A549 treated with ZK216348 at 1 μM for 4 hours (cell line): ENCODE measurements around the gene COA7. TPM values are rescaled to one million over a fixed set of nuclear protein-coding genes. Genes with fewer than 3 reads are reported as not detected.

Experiments
- total RNA-seq: library from RNA; stranded (reverse); fragments of 200-300 nt; extraction: Qiagen RNA extraction; gene quantifications from 5 replicates; pipeline ENCODE4 v1.2.3, GENCODE V29; 2022; ENCODE audit warnings: low read depth

Gene COA7
- total RNA-seq = 17.4 to 23.8 TPM (median 21.7 TPM) in 5 replicates

GRCh38 chr1:52697795-52698674, at the start of gene COA7:
TSS of gene COA7 (minus strand) at chr1:52698347. CDS start at chr1:52698326, 21 bp downstream.

GRCh38 chr1:52726265-52727113, 28.3 kb upstream of the COA7 start, which contains the start of gene ZYG11B:
TSS of gene ZYG11B (plus strand) at chr1:52726453. CDS start at chr1:52726654, 201 bp downstream.

Other genes starting within 250 kb of the COA7 start
- 20.5 to 25.5 TPM (median 23.3 TPM) in 5 replicates for gene TUT4, start 145.3 kb downstream of the COA7 start, total RNA-seq
- not detected in 5 replicates for gene GPX7, start 96.0 kb downstream of the COA7 start, total RNA-seq
- gene SHISAL2A, start 65.2 kb downstream of the COA7 start, total RNA-seq = 0.21 to 0.28 TPM (median 0.27 TPM) in 4 of 5 replicates, not detected in the other
- 2.0 to 6.1 TPM (median 5.1 TPM) in 5 replicates for gene ZYG11B, start 28.1 kb upstream of the COA7 start, total RNA-seq
- gene ZYG11A, start 144.4 kb upstream of the COA7 start, total RNA-seq = 2.2 to 2.9 TPM (median 2.4 TPM) in 5 replicates
- 9.7 to 14.8 TPM (median 10.5 TPM) in 5 replicates for gene ECHDC2, start 223.4 kb upstream of the COA7 start, total RNA-seq
- 45.9 to 85.5 TPM (median 49.9 TPM) in 5 replicates for gene SCP2, start 228.9 kb upstream of the COA7 start, total RNA-seq